ENCODE data around the gene CCDC90B. TPM values are rescaled to one million over a fixed set of nuclear protein-coding genes. Genes with fewer than 3 reads are reported as not detected.

The CCDC90B gene
- total RNA-seq = 10 to 100 TPM; 31.0 to 56.5 (median 40.1) TPM

- Histone ChIP-seq H3K27ac (peak within 1 kb of the TSS; percentile 96 to 98 (median 96)), H3K27me3 (no peaks in the 10 kb centered on the region), H3K4me1 (peaks cover 0 to 46% (median 19%) of the 10 kb centered on the region in 4 donors), H3K9me3 (no peaks in the 10 kb centered on the region), H3K36me3 (no peaks in the 10 kb centered on the region), H3K4me3 (peak within 1 kb of the TSS; percentile 66 to 84 (median 72))
- DNase-seq (ENCODE audit: low spot score in 2 of 2) = peak; percentile 87 to 94
- TF ChIP-seq POLR2A (IDR thresholded peaks at IDR 0.05) (peak; percentile 73 to 89), CTCF (IDR thresholded peaks at IDR 0.05) (peak in 3 of 5 experiments; percentile 26 to 44 (median 30)), EP300 (IDR thresholded peaks at IDR 0.05) (peak; percentile 49 to 97)
- 0% methylated on average over 39 to 54 of the region's 55 CpGs for WGBS, 2 donors
These were observed at the start of gene CCDC90B for GRCh38 chr11:83285771-83286528. Gene CCDC90B (minus strand): TSS chr11:83286367. CDS start chr11:83285972, 395 bp downstream.

GRCh38 chr11:83335446-83336070 is 49.4 kb upstream of the CCDC90B start:
- H3K27ac ChIP-seq = no peak overlapping the region
- DNase-seq (ENCODE audit: low spot score in 2 of 2) = no peak
- no peaks in the 10 kb centered on the region for H3K36me3 ChIP-seq
- H3K9me3 ChIP-seq = no peaks in the 10 kb centered on the region
- no peaks in the 10 kb centered on the region for H3K4me1 ChIP-seq
- TF ChIP-seq EP300 (IDR thresholded peaks at IDR 0.05) = no peak
- no peak for TF ChIP-seq POLR2A (IDR thresholded peaks at IDR 0.05)
- no peak for TF ChIP-seq CTCF (IDR thresholded peaks at IDR 0.05)
- H3K27me3 ChIP-seq = no peaks in the 10 kb centered on the region
- WGBS, 2 donors = 84 to 87% methylated on average over 4 of the region's 4 CpGs
- H3K4me3 ChIP-seq = no peak overlapping the region

- Histone ChIP-seq H3K4me1 (no peaks in the 10 kb centered on the region), H3K9me3 (no peaks in the 10 kb centered on the region), H3K27me3 (no peaks in the 10 kb centered on the region), H3K4me3 (no peak overlapping the region), H3K36me3 (no peaks in the 10 kb centered on the region), H3K27ac (no peak overlapping the region)
- 78 to 81% methylated on average over 2 of the region's 2 CpGs for WGBS, 2 donors
- TF ChIP-seq POLR2A (IDR thresholded peaks at IDR 0.05) (no peak), EP300 (IDR thresholded peaks at IDR 0.05) (no peak), CTCF (IDR thresholded peaks at IDR 0.05) (no peak)
- no peak for DNase-seq (ENCODE audit: low spot score in 2 of 2)
These were observed 44.1 kb upstream of the CCDC90B start for GRCh38 chr11:83330303-83330702.

- Histone ChIP-seq H3K4me1 (no peaks in the 10 kb centered on the region), H3K4me3 (no peak overlapping the region), H3K27ac (no peak overlapping the region), H3K27me3 (no peaks in the 10 kb centered on the region), H3K36me3 (no peaks in the 10 kb centered on the region), H3K9me3 (no peaks in the 10 kb centered on the region)
- no peak for DNase-seq (ENCODE audit: low spot score in 2 of 2)
- TF ChIP-seq POLR2A (IDR thresholded peaks at IDR 0.05) (no peak), EP300 (IDR thresholded peaks at IDR 0.05) (no peak), CTCF (IDR thresholded peaks at IDR 0.05) (no peak)
- 88% methylated on average over 1 of the region's 1 CpG; no CpG with 5 or more reads in 1 of the 2 donors for WGBS, 2 donors
These were observed 40.2 kb upstream of the CCDC90B start for GRCh38 chr11:83326326-83326725.

- Histone ChIP-seq H3K36me3 (no peaks in the 10 kb centered on the region), H3K9me3 (peaks cover 0 to 8% (median 0%) of the 10 kb centered on the region in 4 donors), H3K27ac (no peak overlapping the region), H3K4me3 (no peak overlapping the region), H3K4me1 (no peaks in the 10 kb centered on the region), H3K27me3 (no peaks in the 10 kb centered on the region)
- TF ChIP-seq CTCF (IDR thresholded peaks at IDR 0.05) (no peak), POLR2A (IDR thresholded peaks at IDR 0.05) (no peak), EP300 (IDR thresholded peaks at IDR 0.05) (no peak)
- no peak for DNase-seq (ENCODE audit: low spot score in 2 of 2)
- whole genome bisulfite sequencing, 2 donors = 42 to 45% methylated on average over 4 of the region's 4 CpGs
These were observed 33.2 kb upstream of the CCDC90B start for GRCh38 chr11:83319346-83319745.

Data from tibial nerve (tissue), 4 donors.